NOMO-1 treated with DMSO at 0.1 percent for 48 hours (cell line): ENCODE data around the gene SFMBT1.
"Not testable (repeated sequence)": the region's sequence is repeated elsewhere in the genome, so short reads cannot be mapped to it uniquely, and the experiment has no call there.

Source experiments
- DNase-seq: peaks from one replicate; lab custom pipeline; 2025; ENCODE audit not compliant: unreplicated experiment; lab: John Stamatoyannopoulos, UW

SFMBT1 gene

GRCh38 chr3:53074366-53074696, 28.5 kb upstream of the SFMBT1 start:
- DNase-seq = no peak

DNA sequence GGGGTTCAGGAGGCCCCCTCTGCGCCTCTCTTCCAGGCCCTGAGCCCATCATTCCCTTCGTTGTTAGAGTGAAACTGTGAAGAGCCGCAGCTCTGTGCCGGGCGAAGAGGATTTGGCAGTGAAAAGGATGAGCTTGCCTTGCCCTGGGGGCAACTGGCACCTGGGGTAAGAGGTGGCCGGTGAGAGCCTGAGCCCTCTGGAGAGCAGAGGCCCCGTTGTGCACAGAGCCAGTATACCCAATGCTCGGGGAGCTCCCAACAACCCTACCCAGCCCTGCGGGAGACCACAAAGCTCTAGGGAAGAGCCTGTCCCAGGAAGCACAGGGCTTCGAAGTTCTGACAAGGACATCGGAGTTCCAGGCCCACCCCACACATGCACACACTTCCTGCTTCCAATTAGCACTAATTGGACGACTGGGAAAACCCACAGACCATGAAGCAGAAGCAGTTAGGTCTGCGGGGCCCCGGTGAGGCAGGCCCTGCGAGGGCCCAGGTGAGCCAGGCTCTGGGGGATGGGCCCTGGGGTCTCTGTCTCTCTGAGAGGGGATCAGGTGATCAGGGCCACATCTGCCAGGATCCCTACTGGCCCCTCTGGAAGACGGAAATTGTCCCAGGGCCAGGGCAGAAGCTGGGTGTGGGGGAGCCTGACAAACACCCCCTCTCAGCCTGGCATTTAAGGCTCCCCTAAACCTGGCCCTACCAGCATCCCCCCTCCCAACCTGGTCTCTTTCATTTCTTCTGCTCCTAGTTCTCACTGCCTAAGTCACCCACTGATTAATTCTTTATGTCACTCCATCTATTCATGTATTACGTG, 27.9 kb upstream of the SFMBT1 start:
- DNase-seq = no peak

- DNase-seq = peak; percentile 76
Measured at GRCh38 chr3:53072653-53073552, 27.0 kb upstream of the SFMBT1 start.

GRCh38 chr3:53071882-53072431, 26.1 kb upstream of the SFMBT1 start:
- DNase-seq = no peak

DNA sequence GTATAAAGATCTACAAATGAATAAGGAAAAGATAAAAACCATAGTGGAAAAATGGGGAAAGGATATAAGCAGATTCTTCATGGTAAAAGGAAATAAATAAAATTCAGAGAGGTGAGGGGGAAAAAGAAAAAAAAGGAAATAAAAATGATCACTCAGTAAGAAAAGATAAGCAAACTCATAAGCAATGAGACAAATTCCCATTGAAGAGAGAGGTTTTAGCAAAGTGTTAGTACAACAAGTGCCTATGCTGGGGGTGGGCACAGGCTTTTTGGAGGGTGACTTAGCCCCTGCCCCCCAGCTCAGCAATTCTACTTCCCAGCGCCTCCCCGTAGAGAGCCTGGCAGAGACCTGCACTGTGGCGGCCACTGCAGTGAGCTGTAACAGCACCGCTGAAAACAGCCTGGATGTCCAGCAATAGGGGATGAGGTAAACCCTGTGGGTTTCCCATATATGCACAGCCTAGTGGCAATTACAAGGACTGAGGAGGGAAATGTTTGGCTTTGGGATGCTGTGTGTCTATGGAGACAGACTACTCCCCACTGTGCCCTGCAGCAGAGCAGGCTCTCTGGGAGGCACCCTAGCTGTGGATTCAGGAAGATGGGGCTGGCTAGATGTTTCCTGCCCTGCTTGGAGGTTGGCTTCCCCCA, 23.7 kb upstream of the SFMBT1 start:
- DNase-seq = no peak

DNA sequence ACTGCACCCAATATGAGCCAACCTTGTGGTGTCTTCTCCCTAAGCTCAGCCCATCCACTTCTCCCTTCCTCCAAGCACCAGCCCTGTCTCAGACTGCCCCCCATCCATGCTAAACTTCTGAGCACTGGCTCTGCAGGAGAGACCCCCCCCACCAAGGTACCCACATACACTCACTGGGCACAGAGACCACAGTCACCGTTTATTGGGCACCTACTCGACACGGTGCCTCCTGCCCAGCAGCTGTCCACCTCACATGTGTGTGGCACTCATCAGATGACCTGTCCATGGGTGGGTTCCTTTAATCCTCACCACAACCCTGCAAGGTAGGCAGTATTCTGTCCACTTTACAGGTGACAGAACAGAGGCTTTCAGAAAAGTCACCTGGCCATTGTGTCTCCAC, 22.3 kb upstream of the SFMBT1 start:
- DNase-seq = no peak

DNA sequence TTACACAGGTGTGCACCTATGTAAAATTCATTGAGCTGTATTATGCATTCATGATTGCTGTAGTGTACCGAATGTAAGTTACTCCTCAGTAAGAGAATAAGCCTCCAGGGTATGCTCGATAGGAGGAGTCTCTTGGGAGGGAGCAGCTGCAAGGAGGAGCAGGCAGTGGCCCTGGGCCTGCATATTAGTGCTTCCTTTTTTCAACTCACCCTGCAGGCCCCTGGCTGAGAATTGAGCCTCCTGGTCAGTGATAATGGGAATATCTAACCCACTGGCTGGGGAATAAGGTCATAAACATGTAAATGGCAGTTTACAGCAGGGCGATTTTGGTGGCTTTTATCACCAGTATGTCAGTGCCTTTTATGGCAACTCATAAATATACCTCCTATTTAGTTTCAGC, 21.7 kb upstream of the SFMBT1 start:
- no peak for DNase-seq

DNA sequence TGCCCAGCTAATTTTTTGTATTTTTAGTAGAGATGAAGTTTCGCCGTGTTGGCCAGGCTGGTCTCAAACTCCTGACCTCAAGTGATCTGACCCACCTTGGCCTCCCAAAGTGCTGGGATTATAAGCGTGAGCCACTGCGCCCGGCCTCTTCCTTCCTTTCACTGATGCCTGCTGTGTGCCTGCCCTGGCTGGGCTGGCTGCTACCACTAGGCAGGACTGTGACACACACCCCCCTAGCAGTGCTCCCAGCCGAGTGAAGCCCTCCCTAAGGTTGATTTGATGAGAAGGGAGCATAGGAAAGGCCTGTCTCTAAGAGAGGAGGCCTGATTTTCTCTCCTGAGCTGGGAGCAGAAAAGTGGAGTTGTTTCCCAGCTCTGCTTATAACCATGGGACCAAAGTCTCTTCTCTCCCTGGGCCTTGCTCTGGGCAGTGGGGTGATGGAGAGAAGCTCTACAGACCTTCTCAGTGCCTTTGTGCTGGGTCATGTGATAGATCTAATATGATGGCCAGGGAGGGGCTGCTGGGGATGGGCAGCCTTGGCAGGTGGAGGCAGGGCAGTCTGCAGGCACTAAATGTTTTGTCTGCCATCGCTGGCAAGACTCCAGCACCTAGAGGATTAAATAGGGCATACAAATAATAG, 20.1 kb upstream of the SFMBT1 start:
- DNase-seq = no peak

DNA sequence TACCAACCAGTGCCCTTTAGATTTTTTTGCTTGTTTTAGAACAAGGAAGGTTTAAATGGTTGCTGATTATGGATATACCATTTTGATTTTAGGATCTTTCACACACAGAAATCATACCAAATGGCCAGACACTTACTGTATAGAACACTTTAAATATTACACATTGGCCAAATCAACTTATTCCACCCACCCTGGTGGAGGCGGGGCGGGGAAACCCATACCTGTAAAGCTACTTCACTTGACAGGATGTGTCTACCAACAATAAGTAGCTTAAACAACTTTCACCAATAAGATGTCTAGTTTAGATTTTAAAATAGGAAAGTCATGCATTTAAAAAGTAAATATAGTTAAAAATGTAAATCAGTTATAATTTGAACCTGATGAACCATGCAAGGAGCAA, 17.0 kb upstream of the SFMBT1 start:
- DNase-seq = no peak

- DNase-seq = no peak
Measured at GRCh38 chr3:53056442-53056841, 10.6 kb upstream of the SFMBT1 start.

GRCh38 chr3:53054233-53054632, 8.4 kb upstream of the SFMBT1 start:
- DNase-seq = not testable (repeated sequence)

DNA sequence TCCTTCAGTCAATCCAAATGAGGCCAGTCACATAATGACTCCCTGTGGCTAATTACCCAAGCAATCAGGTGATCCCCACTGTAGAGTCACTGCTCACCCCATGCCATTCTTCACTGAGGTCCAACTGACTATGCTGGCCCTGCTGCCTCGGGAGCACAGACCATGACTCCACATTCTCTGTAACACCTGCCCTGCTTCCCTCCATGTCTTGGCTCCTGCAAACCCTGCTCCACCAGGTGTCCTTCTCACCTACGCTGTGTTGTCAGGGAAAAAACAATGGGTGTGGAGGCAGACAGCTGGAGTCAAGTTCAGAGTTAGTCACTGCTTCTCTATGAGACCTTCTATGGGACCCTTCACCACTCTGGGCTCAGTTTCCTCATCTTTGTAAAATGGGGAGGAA, 6.1 kb upstream of the SFMBT1 start:
- DNase-seq = no peak

- no peak for DNase-seq
Measured at GRCh38 chr3:53049987-53050386, 4.1 kb upstream of the SFMBT1 start.

DNA sequence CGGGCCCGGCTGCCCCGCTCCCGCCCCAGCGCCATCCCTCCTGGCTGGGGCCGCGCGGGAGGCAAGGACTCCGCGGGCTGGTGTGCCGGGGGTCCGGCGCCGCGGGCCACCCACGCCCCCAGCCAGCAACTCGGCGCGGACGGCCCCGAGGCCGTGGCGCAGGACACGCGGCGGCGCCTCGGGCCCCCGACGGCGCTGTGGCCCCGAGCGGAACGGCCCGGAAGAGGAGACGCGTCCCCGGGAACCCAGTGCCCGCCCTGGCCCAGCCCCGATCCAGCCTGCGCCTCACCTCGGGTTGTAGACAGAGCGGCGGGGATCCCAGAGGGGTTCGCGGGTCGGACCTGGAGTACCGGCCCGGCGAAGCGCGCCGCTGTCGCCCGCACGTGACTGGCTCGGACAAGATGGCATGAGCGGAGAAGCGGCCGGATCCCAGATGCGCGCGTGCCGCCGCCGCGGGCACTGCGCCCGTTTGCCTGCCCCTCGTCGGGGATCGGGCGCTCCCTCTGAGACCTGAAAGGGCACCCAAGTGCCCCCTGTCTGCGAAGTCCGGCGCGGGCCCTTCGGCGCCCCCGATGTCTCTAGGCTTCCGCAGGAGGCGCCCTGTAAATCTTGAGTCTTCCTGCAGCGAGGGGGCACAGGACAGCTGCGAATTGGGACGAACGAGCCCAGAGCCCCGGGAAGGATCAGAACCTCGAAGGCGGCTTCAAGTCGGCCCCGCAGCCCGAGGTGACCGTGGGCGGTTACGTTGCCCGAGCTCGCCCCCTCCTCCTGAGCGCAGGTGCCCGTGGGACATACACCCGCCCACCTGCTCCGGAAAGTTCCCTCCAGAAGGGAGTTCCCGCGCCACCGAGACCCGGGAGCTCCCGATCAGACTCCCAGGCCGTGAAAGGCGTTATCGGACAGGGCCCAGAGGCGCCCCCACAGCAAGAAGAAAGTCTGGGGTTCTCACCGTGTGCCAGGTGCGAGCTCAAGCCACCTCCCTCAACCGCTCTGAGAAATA, 598 bp upstream of the SFMBT1 start:
- peak; percentile 69 for DNase-seq

DNA sequence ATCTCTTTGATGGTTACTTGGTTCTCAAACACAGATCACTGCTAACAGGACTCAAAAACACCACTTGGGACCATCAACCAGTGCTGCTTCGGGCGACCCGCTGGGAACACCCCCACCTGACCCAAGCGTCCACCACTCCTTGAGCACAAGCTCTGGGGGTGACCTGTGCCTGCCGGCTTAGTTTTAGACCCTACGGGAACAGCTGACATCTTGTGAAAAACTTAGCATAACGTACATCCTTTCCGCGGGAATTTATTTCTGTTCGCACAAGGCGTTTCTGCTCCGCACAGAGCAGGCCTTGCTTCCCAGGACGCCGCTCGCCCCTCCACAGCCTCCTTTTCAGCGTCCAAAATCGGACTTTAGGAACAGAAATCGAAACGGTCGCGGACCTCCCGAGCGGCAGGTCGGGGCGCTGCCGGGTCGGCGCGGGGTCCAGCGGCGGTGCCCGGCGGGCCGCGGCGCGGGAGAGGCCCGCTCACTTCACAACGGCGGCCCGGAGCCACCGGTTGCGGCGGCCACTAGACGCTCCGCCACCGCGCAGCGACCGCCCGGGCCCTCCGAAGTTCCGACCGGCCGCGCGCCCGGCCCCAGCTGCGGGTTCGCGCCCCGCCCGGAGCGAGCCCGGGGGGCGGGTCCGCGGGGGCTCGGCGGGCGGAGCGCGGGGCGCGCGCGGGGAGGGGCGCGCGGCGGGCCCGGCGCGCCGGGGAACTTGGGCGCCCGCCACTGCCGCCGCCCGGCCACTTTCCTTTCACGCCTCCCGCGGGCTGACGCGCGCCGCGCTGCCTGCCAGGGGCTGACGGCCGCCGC, 959 bp downstream of the SFMBT1 start:
- peak; percentile 51 for DNase-seq

GRCh38 chr3:53044371-53044710, 1.5 kb downstream of the SFMBT1 start:
- no peak for DNase-seq

DNA sequence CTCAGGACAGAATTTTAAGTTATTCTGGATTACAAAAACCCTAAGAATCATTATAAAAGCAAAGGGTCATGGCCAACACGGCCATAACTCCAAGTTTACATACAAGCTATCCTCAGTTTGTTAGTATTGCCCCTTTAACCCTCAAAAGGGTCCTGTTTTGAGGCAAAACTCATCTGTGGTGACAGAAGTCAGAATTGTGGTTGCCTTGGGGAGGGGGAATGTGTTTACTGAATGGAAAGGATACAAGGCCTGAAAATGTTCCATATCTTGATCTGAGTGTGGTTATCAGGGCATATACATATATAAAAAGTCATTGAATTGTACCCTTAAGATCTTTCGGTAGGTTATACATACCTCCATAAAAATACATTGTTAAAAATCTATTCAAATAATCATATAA, 2.1 kb downstream of the SFMBT1 start:
- no peak for DNase-seq

DNA sequence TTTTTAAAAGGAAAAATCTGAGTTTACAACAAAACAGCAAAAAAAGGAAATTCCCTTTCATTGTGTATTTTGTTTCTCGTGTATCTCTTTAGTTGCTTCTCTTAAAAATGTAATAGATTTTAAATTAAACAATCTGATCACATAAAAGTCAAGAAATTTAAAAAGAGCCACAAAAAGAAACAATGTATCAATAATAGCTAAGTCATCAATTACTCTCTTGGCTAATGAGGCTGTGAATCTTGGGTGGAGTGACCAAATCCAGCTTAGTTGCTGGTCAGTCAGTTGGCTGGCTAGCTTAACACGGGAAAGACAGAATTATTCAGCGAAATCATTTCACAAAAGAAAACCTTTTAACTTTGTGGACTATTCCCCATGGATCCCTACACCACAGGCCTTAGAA, 3.2 kb downstream of the SFMBT1 start:
- DNase-seq = no peak

GRCh38 chr3:53040351-53040820, 5.5 kb downstream of the SFMBT1 start:
- DNase-seq = no peak
